ENCODE data around the gene NTM. TPM values are rescaled to one million over a fixed set of nuclear protein-coding genes. Genes with fewer than 3 reads are reported as not detected.

Gene NTM
- total and polyA plus RNA-seq, 12 donors, result 0.43 to 3.0 (median 1.3) TPM

DNA sequence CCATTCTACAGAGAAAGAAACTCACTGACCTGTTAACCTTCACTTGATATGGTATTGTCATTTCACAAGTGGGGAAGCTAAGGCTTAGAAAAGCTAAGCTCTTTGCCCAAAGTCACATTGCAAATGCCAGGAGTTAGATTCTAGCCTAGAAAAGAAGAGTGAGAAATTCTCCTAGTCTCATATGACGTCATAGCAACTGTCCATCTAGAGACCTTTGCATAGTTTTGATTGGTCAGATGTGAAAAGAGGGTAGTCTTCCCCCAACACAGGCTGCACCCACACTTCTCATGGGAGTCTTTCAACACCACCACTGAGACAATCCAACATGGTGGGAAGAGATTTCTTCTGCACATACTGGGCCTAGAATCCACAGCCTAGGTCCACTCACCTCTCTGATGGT, 197.9 kb downstream of the NTM start:
- Histone ChIP-seq H3K4me3 (no peak overlapping the region), H3K4me1 (no peaks in the 10 kb centered on the region), H3K9me3 (no peaks in the 10 kb centered on the region), H3K27me3 (peaks cover 0 to 26% (median 3%) of the 10 kb centered on the region in 7 donors), H3K36me3 (no peaks in the 10 kb centered on the region), H3K27ac (no peak overlapping the region)
- intact Hi-C loops (cut with DNase I), result no loop called here
- ATAC-seq (no peak), DNase-seq (no peak)
- TF ChIP-seq, protein P1, sequence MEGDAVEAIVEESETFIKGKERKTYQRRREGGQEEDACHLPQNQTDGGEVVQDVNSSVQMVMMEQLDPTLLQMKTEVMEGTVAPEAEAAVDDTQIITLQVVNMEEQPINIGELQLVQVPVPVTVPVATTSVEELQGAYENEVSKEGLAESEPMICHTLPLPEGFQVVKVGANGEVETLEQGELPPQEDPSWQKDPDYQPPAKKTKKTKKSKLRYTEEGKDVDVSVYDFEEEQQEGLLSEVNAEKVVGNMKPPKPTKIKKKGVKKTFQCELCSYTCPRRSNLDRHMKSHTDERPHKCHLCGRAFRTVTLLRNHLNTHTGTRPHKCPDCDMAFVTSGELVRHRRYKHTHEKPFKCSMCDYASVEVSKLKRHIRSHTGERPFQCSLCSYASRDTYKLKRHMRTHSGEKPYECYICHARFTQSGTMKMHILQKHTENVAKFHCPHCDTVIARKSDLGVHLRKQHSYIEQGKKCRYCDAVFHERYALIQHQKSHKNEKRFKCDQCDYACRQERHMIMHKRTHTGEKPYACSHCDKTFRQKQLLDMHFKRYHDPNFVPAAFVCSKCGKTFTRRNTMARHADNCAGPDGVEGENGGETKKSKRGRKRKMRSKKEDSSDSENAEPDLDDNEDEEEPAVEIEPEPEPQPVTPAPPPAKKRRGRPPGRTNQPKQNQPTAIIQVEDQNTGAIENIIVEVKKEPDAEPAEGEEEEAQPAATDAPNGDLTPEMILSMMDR (IDR thresholded peaks at IDR 0.05), result no peak
- WGBS, 2 donors, result 70 to 78% methylated on average over 1 of the region's 1 CpG

GRCh38 chr11:131571571-131571970, 201.2 kb downstream of the NTM start:
- 56 to 67% methylated on average over 4 of the region's 4 CpGs for WGBS, 2 donors
- Histone ChIP-seq H3K4me1 (no peaks in the 10 kb centered on the region), H3K36me3 (no peaks in the 10 kb centered on the region), H3K4me3 (no peak overlapping the region), H3K9me3 (no peaks in the 10 kb centered on the region), H3K27ac (no peak overlapping the region), H3K27me3 (peaks cover 0 to 35% (median 12%) of the 10 kb centered on the region in 7 donors)
- intact Hi-C loops (cut with DNase I), result no loop called here
- no peak for ATAC-seq
- no peak for DNase-seq
- TF ChIP-seq, protein P1 (IDR thresholded peaks at IDR 0.05), result no peak

- no peak for DNase-seq
- WGBS, 2 donors, result 66 to 79% methylated on average over 7 of the region's 7 CpGs
- Histone ChIP-seq H3K4me1 (no peaks in the 10 kb centered on the region), H3K9me3 (no peaks in the 10 kb centered on the region), H3K27me3 (peaks cover 0 to 30% (median 8%) of the 10 kb centered on the region in 7 donors), H3K27ac (no peak overlapping the region), H3K36me3 (no peaks in the 10 kb centered on the region), H3K4me3 (no peak overlapping the region)
- no peak for ATAC-seq
- TF ChIP-seq, protein P1 (IDR thresholded peaks at IDR 0.05), result no peak
- intact Hi-C loops (cut with DNase I), result no loop called here
Observed at GRCh38 chr11:131572423-131572822, 202.0 kb downstream of the NTM start.

- H3K4me1 ChIP-seq, result no peaks in the 10 kb centered on the region
- no peak for DNase-seq
- H3K27ac ChIP-seq, result no peak overlapping the region
- H3K9me3 ChIP-seq, result no peaks in the 10 kb centered on the region
- TF ChIP-seq, protein P1 (IDR thresholded peaks at IDR 0.05), result peak in 7 of 9 donors; percentile 19 to 47 (median 29)
- H3K4me3 ChIP-seq, result no peak overlapping the region
- WGBS, 2 donors, result 48 to 59% methylated on average over 7 of the region's 7 CpGs
- H3K36me3 ChIP-seq, result no peaks in the 10 kb centered on the region
- intact Hi-C loops (cut with DNase I), result loop anchor here in 4 of 10 donors (5.0 to 10.0 kb wide), 2 partner anchors 85 to 92 kb away; no protein-coding TSS in a partner anchor
- ATAC-seq, result peak in 1 of 8 donors; percentile 39
- peaks cover 0 to 49% (median 38%) of the 10 kb centered on the region in 7 donors for H3K27me3 ChIP-seq
Observed at GRCh38 chr11:131579932-131580387, 209.5 kb downstream of the NTM start.
